HG02610 (cell line): ENCODE data around the gene ZNF529.
"Not testable (repeated sequence)": the region's sequence is repeated elsewhere in the genome, so short reads cannot be mapped to it uniquely, and the experiment has no call there.

Experiments
- ATAC-seq: cut with Tn5 transposase; IDR thresholded peaks from one replicate; pipeline ENCODE4 v1.9.1; 2021; ENCODE audit warnings: mild to moderate bottlenecking, moderate library complexity; ENCODE audit not compliant: unreplicated experiment

ZNF529 gene

GRCh38 chr19:36573020-36573894 is at the start of gene ZNF529:
Gene ZNF529, minus strand, starts transcription at chr19:36573292. Its CDS starts 946 bp downstream, at chr19:36572346.
- ATAC-seq: peak; percentile 92

DNA sequence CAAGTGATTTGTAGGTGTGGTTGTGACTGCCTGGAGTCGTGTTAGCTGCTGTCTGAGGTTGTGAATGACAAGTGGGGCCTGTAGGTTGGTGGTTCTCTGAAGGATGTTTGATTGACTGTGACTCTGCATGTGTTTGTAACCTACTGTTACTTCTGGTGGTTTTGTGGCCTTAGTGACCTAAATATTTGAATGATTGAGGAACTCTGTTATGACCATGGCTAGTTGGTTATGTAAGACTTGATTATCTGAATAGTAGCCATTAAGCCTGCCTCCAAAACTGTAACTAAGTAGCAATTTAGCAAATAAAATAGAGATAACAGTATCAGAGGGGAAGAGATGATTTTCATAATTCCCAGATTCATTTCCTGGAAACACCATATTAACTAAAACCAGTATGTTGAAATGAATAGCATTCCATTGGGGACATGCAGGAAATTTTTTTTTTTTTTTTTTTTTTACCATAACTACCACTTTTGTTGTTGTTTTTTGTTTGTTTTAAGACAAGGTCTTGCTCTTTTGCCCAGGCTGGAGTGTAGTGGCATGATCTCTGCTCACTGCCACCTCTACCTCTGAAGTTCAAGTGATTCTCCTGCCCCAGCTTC is 32.9 kb upstream of the ZNF529 start:
- no peak for ATAC-seq

DNA sequence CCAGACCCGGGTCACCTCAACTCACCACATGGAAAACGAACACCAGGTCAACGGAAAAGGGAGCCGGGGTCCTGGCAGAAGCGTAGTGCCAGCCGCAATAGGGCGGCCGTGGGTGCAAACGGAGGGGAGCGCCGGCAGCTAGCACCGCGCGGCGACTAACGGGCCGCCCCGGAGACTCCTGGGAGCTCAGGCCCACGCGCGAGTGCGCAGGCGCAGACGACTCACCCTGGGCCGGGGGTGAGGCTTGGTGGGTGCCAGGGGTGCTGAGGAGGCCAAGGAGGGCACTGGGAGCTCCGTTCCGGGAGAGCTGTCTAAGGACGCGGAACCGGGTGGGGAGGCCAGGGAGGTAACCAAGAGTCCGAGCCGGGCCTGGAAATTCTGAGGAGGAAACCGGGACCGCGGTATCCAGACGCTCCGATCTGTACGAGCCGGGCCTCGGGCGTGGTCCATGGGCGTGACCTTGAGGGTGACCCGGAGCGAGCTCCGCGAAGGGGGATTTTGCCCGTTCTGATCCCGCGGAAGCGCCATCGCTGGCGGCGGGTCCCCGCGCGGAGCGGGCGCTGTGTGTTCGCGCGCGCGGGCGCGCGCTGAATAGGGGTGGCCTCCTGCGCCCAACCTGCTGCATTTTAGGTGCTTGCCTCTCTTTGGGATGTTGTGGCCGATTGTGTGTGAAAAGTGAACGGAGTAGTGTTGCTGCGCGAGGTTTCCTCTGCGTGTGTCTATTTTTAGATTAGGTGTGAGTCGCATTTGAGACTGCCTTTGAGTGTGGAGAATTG is 32.2 kb upstream of the ZNF529 start, which contains the start of gene ZNF382:
Gene ZNF382, plus strand, starts transcription at position 213 of the 776 bp plus-strand sequence. CDS start 4,602 bp downstream, outside the sequence.
- ATAC-seq: peak; percentile 76

- peak; percentile 76 for ATAC-seq
These were observed 31.6 kb upstream of the ZNF529 start for GRCh38 chr19:36604656-36605100.

- ATAC-seq: not testable (repeated sequence)
These were observed 29.6 kb upstream of the ZNF529 start for GRCh38 chr19:36602681-36603080.

DNA sequence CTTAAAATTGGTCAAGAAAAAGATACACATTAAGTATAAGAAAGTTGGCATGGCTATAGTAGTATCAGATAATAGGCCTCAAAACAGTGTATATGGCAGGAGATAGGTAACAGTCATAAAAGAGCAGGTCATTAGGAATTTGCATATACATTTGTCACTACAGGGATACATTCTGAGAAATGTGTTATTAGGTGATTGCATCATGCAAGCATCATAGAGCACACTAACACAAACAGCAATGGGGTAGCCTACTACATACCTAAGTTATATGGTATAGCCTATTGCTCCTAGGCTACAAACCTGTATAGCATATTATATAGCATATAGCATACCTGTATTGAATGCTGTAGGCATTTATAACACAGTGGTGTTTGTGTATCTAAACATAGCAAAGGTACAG is 6.2 kb upstream of the ZNF529 start:
- ATAC-seq: no peak

DNA sequence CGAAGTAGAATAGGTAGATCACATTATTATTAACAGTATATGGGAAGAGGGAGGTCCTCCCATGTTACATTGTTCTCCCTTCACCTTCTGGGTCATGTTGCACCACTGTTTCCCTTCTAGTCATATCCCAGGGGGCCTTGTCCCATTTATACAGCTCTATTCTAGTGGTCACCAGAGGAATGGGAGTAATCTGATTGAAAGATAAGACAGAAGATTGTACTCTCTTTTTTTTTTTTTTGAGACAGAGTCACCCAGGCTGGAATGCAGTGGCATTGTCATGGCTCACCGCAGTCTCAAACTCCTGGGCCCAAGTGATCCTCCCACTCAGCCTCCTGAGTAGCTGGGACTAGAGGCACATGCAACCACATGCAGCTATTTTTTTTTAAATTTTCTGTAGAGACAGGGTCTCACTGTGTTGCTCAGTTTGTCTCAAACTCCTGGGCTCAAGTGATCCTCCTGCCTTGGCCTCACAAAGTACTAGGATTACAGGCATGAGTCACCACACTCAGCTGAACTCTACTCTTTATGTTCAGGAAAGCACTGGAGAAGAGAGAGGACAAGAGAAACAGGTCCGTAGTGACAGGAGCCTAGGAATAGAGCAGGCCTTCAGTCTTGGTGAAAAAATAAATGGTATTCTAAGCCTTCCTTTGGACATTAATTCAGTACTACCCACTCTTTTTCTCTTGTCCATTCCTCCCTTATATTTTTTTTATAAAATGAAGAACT is 4.3 kb upstream of the ZNF529 start:
- ATAC-seq: no peak

- no peak for ATAC-seq
These were observed 1.6 kb upstream of the ZNF529 start for GRCh38 chr19:36574741-36575140.

DNA sequence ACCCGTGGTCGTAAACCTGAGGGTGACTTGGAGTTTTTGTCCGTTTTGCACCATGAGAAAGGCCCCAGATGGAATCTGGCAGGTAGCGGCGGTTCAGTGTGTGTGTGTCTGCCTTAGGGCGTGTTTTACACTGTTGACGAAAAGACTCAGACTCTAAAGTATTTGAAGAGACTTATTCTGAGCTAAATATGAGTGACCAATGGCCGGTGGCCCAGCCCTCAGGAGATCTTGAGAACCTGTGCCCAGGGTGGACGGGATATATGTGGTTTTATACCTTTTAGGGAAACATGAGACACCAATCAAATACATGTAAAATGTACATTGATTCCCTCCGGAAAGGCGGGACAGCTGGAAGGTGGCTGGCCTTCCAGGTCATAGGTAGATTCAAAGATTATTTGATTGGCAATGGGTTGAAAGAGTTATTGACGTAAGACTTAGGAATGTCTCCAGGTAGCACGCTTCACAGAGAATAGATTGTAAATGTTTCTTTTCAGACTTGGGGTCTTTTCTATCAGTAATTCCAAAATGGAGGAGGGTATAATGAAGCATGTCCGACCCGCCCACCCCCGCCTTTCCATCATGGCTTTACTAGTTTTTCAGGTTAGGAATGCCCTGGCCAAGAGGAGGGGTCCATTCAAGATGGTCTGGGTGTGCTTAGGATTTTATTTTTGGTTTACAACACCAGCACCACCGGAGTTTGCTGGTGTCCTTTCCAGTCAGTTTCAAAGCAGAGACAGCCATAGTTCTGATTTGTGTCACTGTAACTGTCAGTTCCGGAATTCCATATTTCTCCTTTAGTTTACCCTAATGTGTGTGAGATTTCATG is 1.0 kb upstream of the ZNF529 start:
- ATAC-seq: no peak

GRCh38 chr19:36572593-36573019 is 486 bp downstream of the ZNF529 start:
- ATAC-seq: no peak

GRCh38 chr19:36564391-36564790 is 8.7 kb downstream of the ZNF529 start:
- no peak for ATAC-seq

DNA sequence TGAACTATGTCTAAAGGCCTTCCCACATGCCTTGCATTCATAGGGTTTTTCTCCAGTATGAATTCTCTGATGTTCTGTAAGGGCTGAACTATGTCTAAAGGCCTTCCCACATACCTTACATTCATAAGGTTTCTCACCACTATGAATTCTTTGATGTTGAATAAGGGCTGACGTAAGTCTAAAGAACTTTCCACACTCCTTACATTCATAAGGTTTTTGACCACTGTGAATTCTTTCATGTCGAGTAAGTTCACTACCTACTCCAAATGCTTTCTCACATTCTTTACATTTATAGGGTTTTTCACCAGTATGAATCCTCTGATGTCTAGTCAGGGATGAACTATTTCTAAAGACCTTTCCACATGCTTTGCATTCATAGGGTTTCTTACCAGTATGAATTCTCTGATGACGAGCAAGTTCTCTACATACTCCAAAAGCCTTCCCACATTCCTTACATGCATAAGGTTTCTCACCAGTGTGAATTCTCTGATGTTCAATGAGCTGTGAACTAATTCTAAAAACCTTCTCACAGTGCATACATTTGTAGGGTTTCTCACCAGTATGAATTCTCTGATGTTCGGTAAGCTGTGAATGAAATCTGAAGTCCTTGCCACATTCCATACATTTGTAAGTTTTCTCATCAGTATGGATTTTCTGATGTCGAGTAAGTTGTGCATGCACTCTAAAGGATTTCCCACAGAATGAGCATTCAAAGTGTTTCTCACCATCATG is 25.9 kb downstream of the ZNF529 start:
- ATAC-seq: no peak

DNA sequence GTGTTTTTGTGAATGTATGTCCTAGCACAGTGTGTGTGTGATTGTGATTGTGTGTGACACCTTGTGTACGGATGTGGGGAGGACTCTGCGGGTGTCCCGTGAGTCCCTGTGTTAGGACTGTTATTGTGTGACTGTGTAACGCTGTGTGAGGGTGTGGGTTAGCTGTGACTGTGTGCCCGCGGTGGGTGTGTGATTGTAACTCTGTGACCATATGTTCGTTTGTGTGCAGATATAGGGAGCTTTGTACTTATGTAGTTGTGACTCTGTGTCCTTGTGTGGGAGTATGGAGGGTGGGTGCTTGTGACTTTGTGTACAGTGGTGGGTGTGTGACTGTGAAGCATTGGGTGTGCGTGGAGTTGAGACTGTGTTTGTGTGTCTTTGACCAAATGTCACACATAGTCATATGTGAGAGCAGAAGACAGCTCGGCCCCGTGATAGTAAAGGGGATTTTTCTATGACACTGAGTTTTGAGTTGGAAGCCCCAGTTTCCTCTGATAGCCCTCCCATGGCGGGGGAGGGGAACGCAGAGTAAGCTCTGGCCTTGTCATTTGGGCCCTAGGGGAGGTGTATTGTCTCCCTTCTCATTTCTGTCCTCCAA is 44.1 kb downstream of the ZNF529 start:
- ATAC-seq: peak; percentile 10

GRCh38 chr19:36528194-36528920 is 44.7 kb downstream of the ZNF529 start, which contains the start of gene ZNF260:
Gene ZNF260, minus strand, starts transcription at chr19:36528271. Its CDS starts 13,033 bp downstream, at chr19:36515238.
- peak; percentile 87 for ATAC-seq

GRCh38 chr19:36527873-36528193 is 45.3 kb downstream of the ZNF529 start:
- ATAC-seq: no peak

GRCh38 chr19:36527341-36527740 is 45.8 kb downstream of the ZNF529 start:
- ATAC-seq: no peak

DNA sequence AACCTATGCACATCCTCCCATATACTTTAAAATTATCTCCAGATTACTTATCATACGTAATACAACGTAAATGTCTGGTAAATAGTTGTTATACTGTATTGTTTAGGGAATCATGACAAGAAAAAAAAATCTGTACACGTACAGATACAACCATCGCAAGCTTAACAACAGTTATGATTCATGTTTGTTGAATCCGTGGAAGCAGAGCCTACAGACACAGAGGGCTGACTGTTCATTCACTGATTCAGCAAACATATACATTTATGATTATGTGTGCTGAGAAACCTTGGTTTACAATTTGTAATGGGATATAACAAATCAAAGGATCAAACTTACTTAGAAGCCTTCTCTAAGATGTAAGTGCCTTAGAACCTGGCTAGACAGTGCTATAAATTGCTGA is 46.5 kb downstream of the ZNF529 start:
- ATAC-seq: no peak

DNA sequence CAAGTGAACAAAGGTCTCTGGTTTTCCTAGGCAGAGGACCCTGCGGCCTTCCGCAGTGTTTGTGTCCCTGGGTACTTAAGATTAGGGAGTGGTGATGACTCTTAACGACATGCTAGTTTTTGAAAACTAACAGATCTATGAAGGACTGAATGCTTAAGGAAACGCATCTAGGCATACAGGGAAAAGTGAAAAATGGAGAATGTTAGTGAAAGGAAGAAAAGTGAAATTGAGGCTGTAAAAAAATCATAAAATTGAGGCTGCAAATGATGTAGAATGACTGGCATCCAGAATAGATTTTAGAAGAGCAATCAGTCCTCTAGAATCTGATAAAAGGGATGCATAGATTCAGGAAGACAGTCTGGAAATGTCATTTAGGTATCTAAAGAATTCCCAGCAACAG is 48.5 kb downstream of the ZNF529 start:
- no peak for ATAC-seq
